Activated naive CD8-positive, alpha-beta T cell (primary cell): ENCODE measurements around the gene TMEM140.

Experiments used
- H3K27ac Mint-ChIP-seq: one replicate; pipeline ENCODE4 v1.8.0; 2021; ENCODE audit warnings: mixed read lengths
- H3K27me3 Mint-ChIP-seq: one replicate; pipeline ENCODE4 v1.8.0; 2021; ENCODE audit warnings: mixed read lengths
- H3K36me3 Mint-ChIP-seq: one replicate; pipeline ENCODE4 v1.8.0; 2021; ENCODE audit warnings: mixed read lengths
- H3K4me1 Mint-ChIP-seq: one replicate; pipeline ENCODE4 v1.8.0; 2021; ENCODE audit warnings: low read depth, mixed read lengths
- H3K4me3 Mint-ChIP-seq: one replicate; pipeline ENCODE4 v1.8.0; 2021; ENCODE audit warnings: mild to moderate bottlenecking, mixed read lengths
- H3K9me3 Mint-ChIP-seq: one replicate; pipeline ENCODE4 v1.8.0; 2021; ENCODE audit warnings: low read depth, mixed read lengths

The TMEM140 gene

DNA sequence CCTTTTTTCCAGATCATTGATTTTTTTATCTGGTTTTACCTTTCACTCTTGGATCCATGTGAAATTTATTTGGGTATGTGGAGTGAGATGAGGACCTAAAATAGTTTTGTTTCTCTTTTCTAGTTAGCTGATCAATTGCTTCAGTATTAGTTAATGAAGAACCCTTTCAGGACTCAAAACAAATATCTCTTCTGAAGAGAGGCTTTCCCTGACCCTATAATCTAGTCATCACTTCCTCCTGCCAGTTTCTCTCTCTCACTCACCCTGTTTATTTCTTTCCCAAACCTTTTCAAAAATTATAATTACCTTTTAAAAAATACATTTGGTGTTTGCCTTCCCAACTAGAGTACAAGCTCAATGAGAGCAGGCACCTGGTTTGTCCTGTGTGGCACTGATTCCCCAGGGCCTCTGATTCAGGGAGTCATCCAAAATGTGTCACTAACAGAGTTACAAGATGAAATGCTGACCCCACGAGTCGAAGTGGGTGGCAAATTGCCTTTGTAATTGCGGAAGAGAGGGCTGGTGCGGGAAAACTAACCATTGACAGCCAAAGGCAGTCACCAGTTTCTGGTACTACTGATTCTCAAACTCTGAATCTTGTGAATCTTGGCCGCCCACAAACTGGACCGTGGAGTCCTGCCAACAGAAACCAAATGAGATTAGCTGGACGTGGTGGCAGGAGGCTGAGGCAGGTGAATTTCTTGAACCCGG lies 2.4 kb downstream of the TMEM140 start:
- Mint-ChIP-seq H3K4me1 (peaks cover 94% of the 10 kb centered on the region), H3K36me3 (peaks cover 37% of the 10 kb centered on the region), H3K27ac (peak overlapping the region; percentile 55), H3K4me3 (peak overlapping the region; percentile 89), H3K27me3 (no peaks in the 10 kb centered on the region), H3K9me3 (peaks cover 13% of the 10 kb centered on the region)

DNA sequence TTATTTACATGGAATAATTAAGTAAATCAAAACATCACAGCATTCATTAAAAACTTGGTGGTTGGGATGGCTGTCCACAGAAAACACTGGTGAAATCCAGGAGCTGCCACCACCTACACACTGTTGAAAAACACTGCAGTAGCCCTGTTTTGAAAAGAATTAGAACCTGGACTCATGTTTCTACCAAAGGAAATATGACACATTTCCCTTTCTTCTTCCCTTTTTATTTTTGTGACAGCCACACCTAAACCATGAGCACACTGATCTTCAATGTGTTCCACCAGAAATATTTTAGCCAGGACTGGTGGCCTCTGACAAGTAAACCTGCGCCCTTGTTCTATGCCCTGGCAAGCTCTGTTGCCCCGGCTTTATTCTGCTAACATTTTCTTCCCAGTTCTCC lies 3.3 kb downstream of the TMEM140 start:
- peak overlapping the region; percentile 62 for H3K27ac Mint-ChIP-seq
- peak overlapping the region; percentile 89 for H3K4me3 Mint-ChIP-seq
- peaks cover 88% of the 10 kb centered on the region for H3K4me1 Mint-ChIP-seq
- H3K27me3 Mint-ChIP-seq: no peaks in the 10 kb centered on the region
- H3K9me3 Mint-ChIP-seq: peaks cover 16% of the 10 kb centered on the region
- H3K36me3 Mint-ChIP-seq: peaks cover 43% of the 10 kb centered on the region

DNA sequence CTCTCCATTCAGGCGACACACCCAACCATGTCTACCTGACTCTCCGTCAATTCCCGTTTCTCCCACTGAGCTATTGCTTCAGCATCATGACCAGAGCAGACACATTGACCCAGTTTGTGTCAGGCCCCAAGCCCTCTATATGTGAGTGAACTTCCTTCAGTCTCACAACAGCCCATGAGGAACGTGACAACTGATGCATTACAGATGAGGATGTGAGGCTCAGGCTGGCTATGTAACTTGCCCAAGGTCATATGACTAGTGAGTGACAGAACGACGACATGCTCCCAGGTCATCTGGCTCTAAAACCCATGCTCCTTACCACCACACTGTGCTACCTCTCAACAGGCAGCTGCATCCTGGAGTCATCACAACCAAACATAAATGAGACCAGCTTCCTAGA lies 3.7 kb downstream of the TMEM140 start:
- Mint-ChIP-seq H3K9me3 (peaks cover 16% of the 10 kb centered on the region), H3K4me3 (peak overlapping the region; percentile 89), H3K4me1 (peaks cover 84% of the 10 kb centered on the region), H3K27me3 (no peaks in the 10 kb centered on the region), H3K27ac (peak overlapping the region; percentile 62), H3K36me3 (peaks cover 47% of the 10 kb centered on the region)

DNA sequence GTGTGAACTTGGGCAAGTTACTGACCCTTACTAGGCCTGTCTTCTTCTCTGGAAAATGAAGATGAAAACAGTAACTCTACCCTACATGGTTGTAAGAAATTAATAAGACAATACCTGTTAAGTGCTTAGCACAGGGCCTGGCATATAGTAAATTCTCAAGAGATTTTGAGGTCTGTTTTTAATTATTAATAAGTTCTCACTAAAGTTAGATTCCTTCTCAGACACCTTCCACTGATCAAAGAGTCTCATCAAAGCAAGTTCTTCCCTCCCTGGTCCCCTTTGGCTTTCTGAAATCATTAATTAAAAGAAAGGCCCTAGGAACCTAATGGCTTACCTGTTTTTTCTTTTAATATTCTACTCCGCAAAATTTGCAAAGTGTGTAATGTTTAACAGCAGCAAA lies 4.6 kb downstream of the TMEM140 start:
- no peak overlapping the region for H3K27ac Mint-ChIP-seq

DNA sequence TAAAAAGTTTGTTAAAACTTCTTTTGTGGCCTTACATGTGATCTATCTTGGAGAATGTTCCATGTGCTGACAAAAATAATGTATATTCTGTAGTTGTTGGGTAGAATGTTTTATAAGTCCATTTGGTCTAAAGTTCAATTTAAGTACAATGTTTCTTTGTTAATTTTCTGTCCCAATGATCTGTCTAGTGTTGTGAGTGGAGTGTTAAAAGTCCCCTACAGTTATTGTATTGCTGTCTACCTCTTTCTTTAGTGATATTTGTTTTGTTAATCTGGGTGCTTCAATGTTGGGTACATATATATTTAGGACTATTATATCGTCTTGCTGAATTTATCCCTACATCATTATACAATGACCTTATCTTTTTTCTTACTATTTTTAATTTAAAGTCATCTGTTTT lies 6.9 kb downstream of the TMEM140 start:
- peaks cover 81% of the 10 kb centered on the region for H3K4me1 Mint-ChIP-seq
- H3K27me3 Mint-ChIP-seq: no peaks in the 10 kb centered on the region
- peaks cover 24% of the 10 kb centered on the region for H3K9me3 Mint-ChIP-seq
- H3K36me3 Mint-ChIP-seq: peaks cover 62% of the 10 kb centered on the region
- H3K4me3 Mint-ChIP-seq: no peak overlapping the region
- peak overlapping the region; percentile 30 for H3K27ac Mint-ChIP-seq

More for the DNA sequence above, 4.6 kb downstream of the TMEM140 start:
- Mint-ChIP-seq H3K4me1 (peaks cover 83% of the 10 kb centered on the region), H3K27me3 (no peaks in the 10 kb centered on the region), H3K36me3 (peaks cover 53% of the 10 kb centered on the region), H3K9me3 (peaks cover 21% of the 10 kb centered on the region), H3K4me3 (no peak overlapping the region)

DNA sequence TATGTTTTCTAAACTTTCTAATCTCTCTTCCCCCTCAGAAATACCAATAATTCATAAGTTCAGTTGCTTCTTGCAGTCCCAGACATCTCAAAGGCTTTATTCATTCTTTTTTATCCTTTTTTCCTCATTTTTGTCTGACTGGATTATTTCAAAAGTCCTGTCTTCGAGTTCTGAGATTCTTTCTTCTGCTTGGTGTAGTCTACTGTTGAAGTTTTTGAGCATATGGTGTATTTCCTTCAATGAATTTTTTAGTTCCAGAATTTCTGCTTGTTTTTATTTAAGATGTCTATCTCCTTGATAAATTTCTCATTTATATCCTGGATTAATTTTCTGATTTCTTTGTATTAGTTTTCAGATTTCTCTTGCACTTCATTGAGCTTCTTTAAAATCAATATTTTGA lies 8.4 kb downstream of the TMEM140 start:
- no peaks in the 10 kb centered on the region for H3K27me3 Mint-ChIP-seq
- peaks cover 63% of the 10 kb centered on the region for H3K36me3 Mint-ChIP-seq
- peaks cover 24% of the 10 kb centered on the region for H3K9me3 Mint-ChIP-seq
- H3K4me3 Mint-ChIP-seq: no peak overlapping the region
- no peak overlapping the region for H3K27ac Mint-ChIP-seq
- peaks cover 80% of the 10 kb centered on the region for H3K4me1 Mint-ChIP-seq

DNA sequence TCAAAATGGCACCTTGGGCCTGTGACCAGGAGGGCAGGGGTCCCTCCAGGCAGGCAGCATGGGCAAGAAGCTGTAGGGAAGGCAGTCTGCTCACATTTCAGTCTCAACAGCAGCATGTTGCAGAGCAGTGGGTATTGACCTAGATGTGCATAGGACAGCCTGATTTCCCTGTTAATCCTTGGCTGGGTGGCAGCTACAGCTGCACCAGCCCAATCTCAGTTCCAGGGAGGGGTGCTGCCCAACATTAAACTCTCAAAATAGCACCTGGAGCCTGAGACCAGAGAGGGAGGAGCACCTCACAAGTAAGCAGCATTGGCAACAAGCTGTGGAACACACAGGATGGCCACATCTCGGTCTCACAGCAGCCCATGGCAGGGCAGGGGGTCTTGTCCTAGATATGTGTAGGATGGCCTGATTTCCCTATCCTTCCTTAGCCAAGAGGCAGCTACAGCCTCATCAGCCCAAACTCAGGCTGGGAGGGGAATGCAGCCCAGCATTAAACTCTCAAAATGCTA lies 10.3 kb downstream of the TMEM140 start:
- Mint-ChIP-seq H3K27me3 (no peaks in the 10 kb centered on the region), H3K27ac (peak overlapping the region; percentile 22), H3K9me3 (peaks cover 28% of the 10 kb centered on the region), H3K4me1 (peaks cover 75% of the 10 kb centered on the region), H3K36me3 (peaks cover 60% of the 10 kb centered on the region), H3K4me3 (no peak overlapping the region)

DNA sequence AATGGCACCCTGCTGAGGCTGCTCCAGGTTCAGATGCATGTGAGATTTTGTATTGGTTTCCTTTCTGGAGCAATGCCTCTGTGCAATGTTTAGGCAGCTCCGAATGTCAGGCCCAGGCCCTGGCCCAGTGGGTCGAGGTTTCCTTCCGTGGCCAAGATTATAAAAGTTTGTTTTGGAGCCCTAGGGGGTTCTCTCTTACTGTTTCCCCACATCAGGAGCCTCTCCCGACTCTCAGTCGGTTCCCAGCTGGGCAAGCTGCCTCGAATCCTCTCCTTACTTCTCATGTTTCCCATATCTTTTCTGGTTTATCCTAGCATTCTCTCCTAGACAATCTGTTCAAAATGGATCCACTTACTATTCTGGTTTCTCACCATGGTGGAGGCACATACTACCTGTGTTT lies 11.0 kb downstream of the TMEM140 start:
- H3K27me3 Mint-ChIP-seq: no peaks in the 10 kb centered on the region
- peak overlapping the region; percentile 84 for H3K27ac Mint-ChIP-seq
- H3K4me1 Mint-ChIP-seq: peaks cover 72% of the 10 kb centered on the region
- peaks cover 57% of the 10 kb centered on the region for H3K36me3 Mint-ChIP-seq
- H3K4me3 Mint-ChIP-seq: no peak overlapping the region
- peaks cover 27% of the 10 kb centered on the region for H3K9me3 Mint-ChIP-seq

DNA sequence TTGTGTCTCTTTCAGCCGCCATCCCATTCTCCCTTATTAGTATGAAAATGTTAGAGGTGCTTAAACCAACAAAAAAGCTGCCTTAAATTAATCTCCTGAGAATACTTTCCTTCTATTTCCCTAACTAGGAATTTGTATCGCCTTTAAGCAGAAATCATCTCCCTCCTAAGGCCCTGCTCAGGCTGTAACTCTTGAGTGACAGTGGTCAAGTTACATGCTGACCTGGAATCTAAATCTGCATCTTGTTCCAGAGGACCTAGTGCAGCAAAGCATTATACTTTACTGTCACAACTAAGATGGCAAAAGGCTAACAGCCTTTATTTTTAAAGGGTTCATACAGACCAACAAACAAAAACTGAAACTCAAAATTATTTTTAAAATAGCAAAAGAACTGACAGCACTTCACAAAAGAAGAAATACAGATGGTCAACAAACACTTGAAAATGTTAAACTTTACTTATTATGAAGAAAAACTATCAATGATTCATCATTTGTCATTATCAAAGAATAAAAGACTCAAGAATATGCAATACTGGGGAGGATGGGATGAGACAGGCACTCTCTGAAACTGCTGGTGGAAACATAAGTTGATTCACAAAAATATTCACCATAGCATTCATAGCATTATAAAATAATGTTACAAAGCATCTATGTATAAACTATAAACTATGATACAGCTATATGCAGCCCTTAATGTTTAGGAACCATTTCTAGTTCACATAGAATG lies 11.7 kb downstream of the TMEM140 start:
- Mint-ChIP-seq H3K27me3 (no peaks in the 10 kb centered on the region), H3K9me3 (peaks cover 20% of the 10 kb centered on the region), H3K4me1 (peaks cover 68% of the 10 kb centered on the region), H3K27ac (peak overlapping the region; percentile 84), H3K36me3 (peaks cover 53% of the 10 kb centered on the region), H3K4me3 (peak overlapping the region; percentile 51)

DNA sequence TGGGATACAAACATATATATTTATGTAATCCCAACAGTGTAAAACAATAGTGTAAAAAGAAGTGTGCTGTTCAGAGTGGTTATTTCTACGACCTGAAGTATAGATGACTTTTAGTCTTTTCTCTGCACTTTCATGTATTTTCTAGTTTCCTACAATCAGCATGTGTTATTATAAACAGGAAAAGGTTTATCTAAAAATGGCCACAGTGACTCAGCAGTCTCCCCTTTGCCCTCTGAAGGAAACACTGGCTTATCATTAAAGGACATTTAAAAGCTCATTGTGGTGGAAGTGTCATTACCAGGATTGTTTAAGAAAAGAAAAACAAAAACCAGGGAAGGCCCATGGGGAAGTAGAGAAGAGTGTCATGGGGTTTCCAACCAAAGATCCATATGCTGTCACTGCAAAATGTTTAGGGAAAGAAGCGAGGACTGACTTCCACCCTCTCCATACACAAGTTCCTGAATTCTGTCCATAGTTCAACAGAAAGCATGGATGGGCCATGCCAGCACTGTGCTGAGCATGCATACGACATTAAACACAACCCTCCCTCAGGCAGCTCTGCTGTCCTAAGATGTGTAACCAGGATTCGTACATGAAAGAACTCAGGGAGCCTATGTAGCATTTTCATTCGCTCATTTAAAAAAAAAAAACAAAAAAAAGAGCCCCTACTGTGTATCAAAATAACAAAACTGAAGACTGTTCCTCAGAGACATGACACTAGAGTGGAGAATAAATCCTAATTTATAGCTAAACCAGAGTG lies 12.4 kb downstream of the TMEM140 start:
- peak overlapping the region; percentile 84 for H3K27ac Mint-ChIP-seq
- H3K27me3 Mint-ChIP-seq: no peaks in the 10 kb centered on the region
- peak overlapping the region; percentile 13 for H3K4me3 Mint-ChIP-seq
- H3K9me3 Mint-ChIP-seq: peaks cover 15% of the 10 kb centered on the region
- H3K36me3 Mint-ChIP-seq: peaks cover 47% of the 10 kb centered on the region
- peaks cover 64% of the 10 kb centered on the region for H3K4me1 Mint-ChIP-seq

DNA sequence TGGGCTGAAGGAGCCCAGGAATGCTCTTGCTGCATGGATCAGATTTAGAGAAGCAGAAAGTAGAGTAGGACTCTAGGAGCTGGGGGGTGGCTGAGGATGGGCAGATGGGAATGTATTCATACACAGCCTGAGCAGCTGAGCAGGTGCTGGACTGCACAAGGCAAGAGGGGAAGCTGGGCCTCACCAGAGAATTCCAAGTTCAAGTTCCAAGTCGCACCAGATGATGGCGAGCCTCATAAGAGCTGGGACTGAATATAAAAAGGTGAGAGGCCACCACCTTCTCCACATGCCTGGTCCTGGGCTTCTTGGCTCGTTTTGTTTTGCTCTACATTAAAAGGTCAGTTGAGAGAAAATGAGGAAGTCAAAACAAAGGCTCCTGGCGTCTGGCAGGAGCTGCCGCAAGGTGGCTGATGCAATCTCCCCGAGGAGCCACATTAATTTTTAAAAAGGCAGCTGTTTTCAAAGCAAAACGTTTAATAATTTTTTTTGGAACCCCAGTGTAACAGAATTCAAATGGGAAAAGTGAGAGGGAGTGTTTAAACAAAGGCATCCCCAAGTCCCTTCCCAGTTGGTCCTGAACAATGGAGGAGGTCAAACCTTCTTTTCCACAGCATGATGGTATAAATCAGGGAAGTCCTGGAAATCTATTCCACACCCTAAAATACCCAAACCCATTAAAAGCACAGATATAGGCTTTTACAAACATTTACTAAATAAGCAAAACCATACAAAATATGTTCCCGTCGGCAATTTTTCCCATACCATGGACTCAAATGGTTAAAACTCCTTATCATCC lies 13.2 kb downstream of the TMEM140 start:
- no peak overlapping the region for H3K4me3 Mint-ChIP-seq
- H3K27ac Mint-ChIP-seq: peak overlapping the region; percentile 84
- peaks cover 65% of the 10 kb centered on the region for H3K4me1 Mint-ChIP-seq
- peaks cover 43% of the 10 kb centered on the region for H3K36me3 Mint-ChIP-seq
- no peaks in the 10 kb centered on the region for H3K27me3 Mint-ChIP-seq
- H3K9me3 Mint-ChIP-seq: peaks cover 12% of the 10 kb centered on the region

DNA sequence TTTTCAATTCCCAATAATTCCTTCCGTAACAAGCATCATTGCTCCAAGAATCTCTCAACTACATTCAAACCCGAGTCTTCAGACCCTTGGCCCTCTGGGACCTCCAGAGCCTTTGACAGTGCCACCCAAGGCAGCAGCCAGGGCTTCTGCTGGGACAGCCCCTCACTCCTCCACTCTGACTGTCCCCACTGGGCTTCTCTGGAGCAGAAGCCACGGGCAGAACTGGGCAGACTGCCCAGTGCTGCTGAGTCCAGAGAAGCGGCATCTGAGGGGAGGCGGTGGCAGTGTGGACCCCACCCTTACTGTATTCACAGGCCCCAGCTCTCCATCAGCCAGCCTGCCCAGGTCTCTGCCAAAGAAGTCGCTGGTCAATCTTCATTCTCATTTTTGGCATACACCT lies 13.8 kb downstream of the TMEM140 start:
- Mint-ChIP-seq H3K27me3 (no peaks in the 10 kb centered on the region), H3K36me3 (peaks cover 37% of the 10 kb centered on the region), H3K27ac (peak overlapping the region; percentile 84), H3K9me3 (peaks cover 12% of the 10 kb centered on the region), H3K4me1 (peaks cover 68% of the 10 kb centered on the region), H3K4me3 (no peak overlapping the region)

DNA sequence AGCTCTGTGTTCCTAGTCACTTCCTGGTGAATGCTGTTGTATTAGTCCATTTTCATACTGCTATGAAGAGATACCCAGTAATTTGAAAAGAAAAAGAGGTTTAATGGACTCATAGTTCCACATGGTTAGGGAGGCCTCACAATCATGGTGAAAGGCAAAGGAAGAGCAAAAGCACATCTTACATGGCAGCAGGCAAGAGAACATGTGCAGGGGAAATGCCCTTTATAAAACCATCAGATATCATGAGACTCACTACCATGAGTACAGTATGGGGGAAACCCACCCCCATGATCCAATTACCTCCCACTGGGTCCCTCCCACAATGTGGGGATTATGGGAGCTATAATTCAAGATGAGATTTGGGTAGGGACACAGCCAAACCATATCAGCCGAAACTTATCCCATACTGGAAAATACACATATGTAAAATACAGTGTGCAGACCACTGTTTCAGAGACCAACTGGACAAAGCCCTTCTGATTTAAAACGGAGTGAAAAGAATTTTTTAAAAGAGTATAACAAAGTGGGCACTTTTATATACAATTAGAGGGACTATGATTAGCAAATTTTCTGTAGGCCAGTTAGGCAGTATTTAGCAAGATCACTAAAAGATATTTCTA lies 14.6 kb downstream of the TMEM140 start:
- Mint-ChIP-seq H3K4me3 (no peak overlapping the region), H3K27ac (peak overlapping the region; percentile 84), H3K4me1 (peaks cover 69% of the 10 kb centered on the region), H3K27me3 (no peaks in the 10 kb centered on the region), H3K9me3 (peaks cover 8% of the 10 kb centered on the region), H3K36me3 (peaks cover 34% of the 10 kb centered on the region)
